ENCODE data around the gene RPH3AL. TPM values are rescaled to one million over a fixed set of nuclear protein-coding genes. Genes with fewer than 3 reads are reported as not detected.
"Not testable (repeated sequence)": the region's sequence is repeated elsewhere in the genome, so short reads cannot be mapped to it uniquely, and the experiment has no call there.

Gene RPH3AL
- total RNA-seq, 1 donor: 1.5 TPM

DNA sequence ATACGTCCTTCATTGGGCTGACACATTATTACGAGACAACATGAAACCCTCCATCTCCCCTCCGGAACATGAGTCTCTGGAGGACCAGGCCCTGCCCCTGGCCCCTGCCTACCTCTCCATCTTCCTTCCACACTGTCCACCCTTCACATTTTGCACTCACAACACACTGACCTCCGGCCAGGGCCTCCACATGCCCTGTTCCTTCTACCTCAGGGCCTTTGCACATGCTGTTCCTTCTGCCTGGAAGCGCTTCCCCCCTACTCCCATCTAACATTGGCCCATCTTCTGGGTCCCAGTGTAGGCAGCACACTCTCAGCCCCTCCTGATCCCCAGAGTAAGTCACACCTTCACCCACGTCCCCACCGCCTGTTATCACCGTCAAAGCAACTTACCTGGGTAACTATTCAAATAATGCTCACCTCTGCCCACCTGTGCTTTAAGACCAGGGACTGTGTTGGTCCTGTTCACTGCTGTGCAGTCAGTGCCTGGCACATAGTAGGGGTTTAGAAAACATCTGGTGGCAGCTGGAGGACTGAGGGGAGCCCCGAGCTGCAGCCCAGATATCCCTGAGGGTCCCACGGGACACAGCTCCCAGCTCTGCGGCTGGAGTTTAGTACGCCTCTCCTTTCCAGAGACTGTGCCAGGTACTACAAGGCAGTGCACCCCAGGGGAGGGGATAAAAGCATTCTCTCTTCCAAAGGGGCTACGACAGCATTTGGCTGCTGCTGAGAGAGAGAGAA lies 27.2 kb downstream of the RPH3AL start:
- Histone ChIP-seq H3K27me3 (ENCODE audit: insufficient read depth, low read length) (no peaks in the 10 kb centered on the region), H3K4me3 (ENCODE audit: low read length) (no peak overlapping the region), H3K4me1 (ENCODE audit: insufficient read depth, low read length) (no peaks in the 10 kb centered on the region), H3K9me3 (ENCODE audit: low read depth, low read length) (no peaks in the 10 kb centered on the region)

DNA sequence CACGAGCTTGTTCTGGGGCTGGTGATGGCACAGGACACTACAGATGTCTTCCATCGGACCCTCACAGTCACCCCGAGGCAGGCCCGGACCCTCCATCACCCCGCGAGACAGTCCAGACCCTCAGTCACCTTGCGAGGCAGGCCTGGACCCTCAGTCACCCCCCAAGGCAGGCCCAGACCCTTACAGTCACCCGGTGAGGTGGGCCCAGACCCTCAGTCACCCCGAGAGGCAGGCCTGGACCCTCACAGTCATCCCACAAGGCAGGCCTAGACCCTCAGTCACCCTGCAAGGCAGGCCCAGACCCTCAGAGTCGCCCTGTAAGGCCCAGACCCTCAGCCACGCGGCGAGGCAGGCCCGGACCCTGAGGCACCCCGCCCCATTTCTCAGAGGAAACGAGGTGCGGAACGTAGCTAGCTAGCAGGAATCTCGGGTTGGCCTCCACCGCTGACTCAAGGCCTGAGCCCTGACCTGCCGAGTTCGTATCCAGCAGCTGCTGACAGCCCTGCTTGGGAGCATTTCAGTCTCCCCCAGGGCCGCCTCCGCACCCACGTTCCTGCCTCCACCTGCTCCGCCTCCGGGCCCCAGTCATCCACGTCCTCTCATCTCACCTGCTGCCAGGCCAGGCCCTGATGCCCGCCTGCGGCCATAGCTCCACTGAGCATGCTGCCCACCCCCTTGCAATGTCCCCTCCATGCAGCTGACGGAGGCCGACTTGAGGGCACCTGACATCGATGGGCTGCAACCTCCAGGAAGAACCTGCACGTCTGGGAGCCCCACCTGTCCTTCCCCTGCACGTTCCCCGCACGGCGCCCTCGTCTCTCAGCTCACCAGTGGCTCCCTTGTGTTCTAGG lies 28.7 kb downstream of the RPH3AL start:
- Histone ChIP-seq H3K4me3 (ENCODE audit: low read length) (no peak overlapping the region), H3K9me3 (ENCODE audit: low read depth, low read length) (no peaks in the 10 kb centered on the region), H3K4me1 (ENCODE audit: insufficient read depth, low read length) (no peaks in the 10 kb centered on the region), H3K27me3 (ENCODE audit: insufficient read depth, low read length) (no peaks in the 10 kb centered on the region)

DNA sequence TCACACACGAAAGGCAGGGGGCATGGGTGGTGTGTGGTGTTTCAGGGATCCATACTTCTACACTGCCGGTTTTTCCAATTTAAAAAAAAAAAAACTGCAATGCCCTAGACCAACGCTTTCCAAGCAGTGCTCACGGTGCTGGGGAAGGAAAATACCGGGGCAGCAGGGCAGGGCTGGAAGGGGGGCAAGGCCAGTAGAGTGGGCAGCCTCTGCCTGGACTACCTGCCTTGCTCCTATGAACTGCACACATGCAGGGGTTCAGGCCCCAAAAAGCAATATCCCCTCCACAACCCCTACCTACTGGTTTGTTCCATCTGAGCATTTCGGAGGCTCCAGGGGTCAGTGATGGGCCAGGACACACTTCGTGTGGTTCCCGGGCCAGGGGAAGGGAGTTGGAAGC lies 29.4 kb downstream of the RPH3AL start:
- Histone ChIP-seq H3K4me1 (ENCODE audit: insufficient read depth, low read length) (no peaks in the 10 kb centered on the region), H3K9me3 (ENCODE audit: low read depth, low read length) (no peaks in the 10 kb centered on the region), H3K27me3 (ENCODE audit: insufficient read depth, low read length) (no peaks in the 10 kb centered on the region), H3K4me3 (ENCODE audit: low read length) (no peak overlapping the region)

DNA sequence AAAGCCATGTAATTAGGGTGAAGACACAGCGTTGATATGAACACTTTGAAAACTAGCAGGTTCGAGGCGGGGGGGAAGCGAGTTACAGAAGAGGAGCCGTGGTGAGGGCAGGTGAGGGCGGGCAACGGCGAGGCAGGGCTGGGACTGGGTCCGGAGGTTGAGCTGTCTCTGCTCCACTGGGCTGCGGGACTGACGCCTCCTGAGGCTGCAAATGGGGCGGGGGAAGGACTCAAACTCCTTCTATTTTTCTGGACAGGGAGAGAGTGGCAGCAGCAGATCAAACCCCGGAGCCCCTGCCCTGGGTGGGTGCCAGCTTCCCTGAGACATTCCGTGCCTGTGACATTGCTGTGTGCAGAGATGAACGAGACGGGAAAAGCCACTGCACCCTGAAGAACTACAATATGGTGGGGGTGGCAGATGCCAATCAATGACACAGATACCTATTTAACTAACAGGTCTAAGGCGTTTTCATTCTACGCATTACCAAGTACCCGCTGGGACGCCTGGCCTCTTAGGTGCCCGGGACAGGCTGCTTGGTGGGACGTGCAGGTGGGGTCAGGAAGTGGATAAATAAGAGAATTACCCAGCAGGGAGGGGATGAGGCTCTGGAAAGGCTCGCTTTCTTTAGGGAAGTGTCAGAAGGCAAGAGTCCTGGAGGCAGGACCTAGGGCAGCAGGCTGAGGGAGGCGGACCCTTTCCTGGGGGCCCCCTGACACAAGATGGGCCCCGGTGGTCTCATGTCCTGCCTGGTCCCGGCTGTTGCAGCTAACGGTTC lies 30.4 kb downstream of the RPH3AL start:
- H3K4me3 ChIP-seq (ENCODE audit: low read length): no peak overlapping the region
- H3K9me3 ChIP-seq (ENCODE audit: low read depth, low read length): no peaks in the 10 kb centered on the region
- H3K27me3 ChIP-seq (ENCODE audit: insufficient read depth, low read length): no peaks in the 10 kb centered on the region
- no peaks in the 10 kb centered on the region for H3K4me1 ChIP-seq (ENCODE audit: insufficient read depth, low read length)

DNA sequence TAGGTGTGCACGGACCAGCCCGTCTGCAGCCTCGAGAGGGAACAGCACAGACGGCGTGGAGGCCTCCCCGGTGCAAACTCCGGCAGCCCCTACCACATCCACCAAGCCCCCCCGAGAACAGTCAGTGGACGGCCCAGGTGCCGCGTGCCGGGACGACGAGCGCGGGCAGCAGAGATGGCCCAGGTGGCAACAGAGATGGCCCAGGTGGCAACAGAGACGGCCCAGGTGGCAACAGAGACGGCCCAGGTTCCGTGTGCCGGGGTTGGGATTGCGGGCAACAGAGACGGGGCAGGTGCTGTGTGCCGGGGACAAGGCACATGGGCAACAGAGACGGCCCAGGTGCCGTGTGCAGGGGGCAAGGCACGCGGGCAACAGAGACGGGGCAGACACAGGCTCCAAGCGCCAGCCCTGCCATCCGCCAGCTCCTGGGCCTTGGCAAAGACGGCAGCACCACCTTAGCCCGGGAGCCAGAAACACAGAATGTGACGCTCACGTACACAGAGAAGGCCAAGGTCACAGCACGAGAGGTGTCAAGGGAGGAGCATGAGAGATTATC lies 31.1 kb downstream of the RPH3AL start:
- Histone ChIP-seq H3K4me3 (ENCODE audit: low read length) (no peak overlapping the region), H3K9me3 (ENCODE audit: low read depth, low read length) (no peaks in the 10 kb centered on the region), H3K4me1 (ENCODE audit: insufficient read depth, low read length) (no peaks in the 10 kb centered on the region), H3K27me3 (ENCODE audit: insufficient read depth, low read length) (no peaks in the 10 kb centered on the region)

DNA sequence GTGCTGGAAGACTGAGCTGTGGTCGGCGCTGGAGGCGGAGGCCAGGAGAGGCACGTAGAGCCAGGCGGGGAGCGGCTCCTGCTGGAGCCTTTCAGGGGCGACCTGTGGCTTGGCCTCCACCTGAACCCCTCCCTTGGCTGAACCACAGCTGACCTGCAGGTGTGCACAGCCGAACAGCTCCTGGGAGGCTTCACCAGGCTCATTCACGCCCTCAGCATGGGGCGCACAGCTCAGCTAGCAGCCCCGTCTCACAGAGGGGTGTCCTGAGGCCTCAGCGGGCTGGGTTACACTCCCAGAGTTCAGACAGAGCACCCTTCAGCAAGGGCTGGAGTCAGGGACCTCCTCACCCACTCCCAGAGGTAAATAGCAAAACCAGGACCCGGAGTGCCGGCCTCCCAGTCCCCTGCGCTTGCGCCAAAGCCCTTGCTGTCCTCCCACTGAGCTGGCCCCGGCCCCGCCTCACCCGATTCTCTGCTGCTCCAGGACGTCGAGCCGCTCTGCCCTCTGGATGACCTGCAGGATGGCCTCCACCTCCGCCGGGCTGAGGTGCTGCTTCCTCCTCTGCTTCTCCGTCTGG lies 31.7 kb downstream of the RPH3AL start:
- no peaks in the 10 kb centered on the region for H3K27me3 ChIP-seq (ENCODE audit: insufficient read depth, low read length)
- H3K9me3 ChIP-seq (ENCODE audit: low read depth, low read length): no peaks in the 10 kb centered on the region

DNA sequence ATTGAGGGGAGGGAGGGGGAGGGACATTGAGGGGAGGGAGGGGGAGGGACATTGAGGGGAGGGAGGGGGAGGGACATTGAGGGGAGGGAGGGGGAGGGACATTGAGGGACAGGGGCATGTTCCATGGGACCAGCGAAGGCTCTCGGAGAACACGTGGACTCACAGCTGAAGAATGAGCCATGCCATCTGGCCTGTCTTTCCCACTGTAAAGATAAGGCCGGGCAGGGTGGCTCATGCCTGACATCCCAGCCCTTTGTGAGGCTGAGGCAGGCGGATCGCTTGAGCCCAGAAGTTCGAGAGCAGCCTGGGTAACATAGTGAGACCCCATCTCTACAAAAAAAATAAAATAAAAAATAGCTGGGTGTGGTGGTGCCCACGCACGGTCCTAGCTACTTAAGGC lies 32.5 kb downstream of the RPH3AL start:
- Histone ChIP-seq H3K27me3 (ENCODE audit: insufficient read depth, low read length) (no peaks in the 10 kb centered on the region), H3K4me1 (ENCODE audit: insufficient read depth, low read length) (no peaks in the 10 kb centered on the region)

More for the DNA sequence above, 31.7 kb downstream of the RPH3AL start:
- H3K4me1 ChIP-seq (ENCODE audit: insufficient read depth, low read length): no peaks in the 10 kb centered on the region
- no peak overlapping the region for H3K4me3 ChIP-seq (ENCODE audit: low read length)

DNA sequence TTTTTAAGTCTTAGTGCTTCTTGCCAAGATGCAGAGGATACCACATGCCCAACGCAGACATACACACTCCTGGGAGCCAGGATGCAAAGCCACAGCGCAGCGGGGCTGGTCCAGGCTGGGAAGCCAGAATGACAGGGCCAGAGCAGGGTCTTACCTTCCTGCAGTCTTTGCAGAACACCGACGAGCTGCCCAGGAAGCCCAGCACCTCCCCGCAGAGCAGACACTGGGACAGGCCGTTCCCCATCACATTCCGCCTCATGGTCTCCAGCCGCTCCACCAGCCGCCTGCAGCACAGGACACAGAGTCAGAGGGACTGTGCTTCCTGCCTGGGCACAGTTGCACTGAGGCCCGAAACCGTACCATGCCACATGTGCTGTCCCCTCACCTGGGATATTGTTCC lies 33.3 kb downstream of the RPH3AL start:
- no peaks in the 10 kb centered on the region for H3K27me3 ChIP-seq (ENCODE audit: insufficient read depth, low read length)
- H3K4me3 ChIP-seq (ENCODE audit: low read length): no peak overlapping the region
- H3K4me1 ChIP-seq (ENCODE audit: insufficient read depth, low read length): no peaks in the 10 kb centered on the region
- H3K9me3 ChIP-seq (ENCODE audit: low read depth, low read length): no peaks in the 10 kb centered on the region

More for the DNA sequence above, 32.5 kb downstream of the RPH3AL start:
- Histone ChIP-seq H3K9me3 (ENCODE audit: low read depth, low read length) (no peaks in the 10 kb centered on the region), H3K4me3 (ENCODE audit: low read length) (no peak overlapping the region)

DNA sequence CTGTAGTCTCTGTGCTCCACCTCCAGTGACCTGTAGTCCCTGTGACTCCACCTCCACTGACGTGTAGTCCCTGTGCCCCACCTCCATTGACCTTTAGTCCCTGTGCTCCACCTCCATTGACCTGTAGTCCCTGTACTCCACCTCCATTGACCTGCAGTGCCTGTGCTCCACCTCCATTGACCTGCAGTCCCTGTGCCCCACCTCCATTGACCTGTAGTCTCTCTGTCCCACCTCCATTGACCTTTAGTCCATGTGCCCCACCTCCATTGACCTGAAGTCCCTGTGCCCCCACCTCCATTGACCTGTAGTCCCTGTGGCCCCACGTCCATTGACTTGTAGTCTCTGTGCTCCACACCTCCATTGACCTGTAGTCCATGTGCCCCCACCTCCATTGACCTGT lies 35.5 kb downstream of the RPH3AL start:
- H3K4me1 ChIP-seq (ENCODE audit: insufficient read depth, low read length); H3K27me3 ChIP-seq (ENCODE audit: insufficient read depth, low read length); H3K9me3 ChIP-seq (ENCODE audit: low read depth, low read length); H3K4me3 ChIP-seq (ENCODE audit: low read length): not testable (repeated sequence)

DNA sequence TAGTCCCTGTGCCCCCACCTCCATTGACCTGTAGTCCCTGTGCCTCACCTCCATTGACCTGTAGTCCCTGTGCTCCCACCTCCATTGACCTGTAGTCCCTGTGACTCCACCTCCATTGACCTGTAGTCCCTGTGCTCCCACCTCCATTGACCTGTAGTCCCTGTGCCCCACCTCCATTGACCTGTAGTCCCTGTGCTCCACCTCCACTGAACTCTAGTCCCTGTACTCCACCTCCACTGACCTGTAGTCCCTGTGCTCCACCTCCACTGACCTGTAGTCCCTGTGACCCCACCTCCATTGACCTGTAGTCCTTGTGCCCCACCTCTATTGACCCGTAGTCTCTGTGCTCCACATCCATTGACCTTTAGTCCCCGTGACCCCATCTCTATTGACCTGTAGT lies 37.2 kb downstream of the RPH3AL start:
- H3K4me1 ChIP-seq (ENCODE audit: insufficient read depth, low read length); H3K4me3 ChIP-seq (ENCODE audit: low read length); H3K27me3 ChIP-seq (ENCODE audit: insufficient read depth, low read length); H3K9me3 ChIP-seq (ENCODE audit: low read depth, low read length): not testable (repeated sequence)

DNA sequence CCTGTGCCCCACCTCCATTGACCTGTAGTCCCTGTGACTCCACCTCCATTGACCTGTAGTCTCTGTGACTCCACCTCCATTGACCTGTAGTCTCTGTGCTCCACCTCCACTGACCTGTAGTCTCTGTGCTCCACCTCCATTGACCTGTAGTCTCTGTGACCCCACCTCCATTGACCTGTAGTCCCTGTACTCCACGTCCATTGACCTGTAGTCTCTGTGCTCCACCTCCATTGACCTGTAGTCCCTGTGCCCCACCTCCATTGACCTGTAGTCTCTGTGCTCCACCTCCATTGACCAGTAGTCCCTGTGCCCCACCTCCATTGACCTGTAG lies 38.0 kb downstream of the RPH3AL start:
- not testable (repeated sequence) for H3K27me3 ChIP-seq (ENCODE audit: insufficient read depth, low read length); H3K4me3 ChIP-seq (ENCODE audit: low read length); H3K4me1 ChIP-seq (ENCODE audit: insufficient read depth, low read length); H3K9me3 ChIP-seq (ENCODE audit: low read depth, low read length)

DNA sequence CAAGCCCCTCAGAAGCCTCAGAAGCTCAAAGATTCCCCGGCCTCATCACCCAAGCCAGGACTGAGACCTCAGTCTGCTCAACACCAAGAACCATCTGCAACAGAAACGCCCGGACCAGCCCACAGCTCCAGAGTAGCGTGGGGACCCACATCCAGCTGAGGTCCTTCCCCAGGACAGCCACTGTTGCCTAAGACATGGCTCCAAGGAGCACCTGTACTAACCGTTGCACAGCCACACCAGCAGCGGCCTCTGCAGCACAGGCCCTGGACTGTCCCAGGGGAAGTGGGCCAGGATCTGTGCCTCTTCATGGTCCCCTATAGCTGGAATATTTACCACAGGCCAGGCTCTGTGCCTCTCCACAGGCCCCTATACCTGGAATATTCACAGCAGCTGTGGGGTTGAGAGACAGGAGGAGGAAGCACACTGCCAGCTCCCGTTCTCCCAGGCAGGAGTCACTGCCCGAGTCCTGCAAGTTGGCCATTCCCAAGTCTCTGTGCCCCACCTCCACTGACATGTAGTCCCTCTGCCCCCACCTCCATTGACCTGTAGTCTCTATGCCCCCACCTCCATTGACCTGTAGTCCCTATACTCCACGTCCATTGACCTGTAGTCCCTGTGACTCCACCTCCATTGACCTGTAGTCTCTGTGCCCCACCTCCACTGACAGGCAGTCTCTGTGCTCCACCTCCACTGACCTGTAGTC lies 38.5 kb downstream of the RPH3AL start:
- no peak overlapping the region for H3K4me3 ChIP-seq (ENCODE audit: low read length)
- H3K27me3 ChIP-seq (ENCODE audit: insufficient read depth, low read length): no peaks in the 10 kb centered on the region
- H3K9me3 ChIP-seq (ENCODE audit: low read depth, low read length): no peaks in the 10 kb centered on the region
- H3K4me1 ChIP-seq (ENCODE audit: insufficient read depth, low read length): no peaks in the 10 kb centered on the region

DNA sequence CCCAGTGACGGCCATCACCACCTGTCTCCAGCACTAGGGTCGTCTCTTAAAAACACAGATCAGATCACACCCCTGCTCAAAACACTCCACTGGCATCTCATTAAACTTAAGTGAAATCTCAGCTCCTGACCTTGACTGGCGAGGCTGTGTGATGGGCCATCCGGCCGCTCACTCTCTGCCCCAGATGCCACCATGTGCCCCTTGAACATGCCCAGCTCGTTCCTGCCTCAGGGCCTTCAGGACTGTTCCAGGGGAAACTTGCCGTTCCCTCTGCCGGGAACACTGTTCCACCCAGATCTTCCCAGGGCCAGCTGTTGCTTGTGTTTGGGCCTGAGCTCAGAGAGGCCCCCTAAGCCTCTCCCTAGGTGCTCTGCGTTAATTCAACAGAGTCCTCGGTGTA lies 39.4 kb downstream of the RPH3AL start:
- no peaks in the 10 kb centered on the region for H3K4me1 ChIP-seq (ENCODE audit: insufficient read depth, low read length)
- H3K4me3 ChIP-seq (ENCODE audit: low read length): no peak overlapping the region
- no peaks in the 10 kb centered on the region for H3K9me3 ChIP-seq (ENCODE audit: low read depth, low read length)
- no peaks in the 10 kb centered on the region for H3K27me3 ChIP-seq (ENCODE audit: insufficient read depth, low read length)

DNA sequence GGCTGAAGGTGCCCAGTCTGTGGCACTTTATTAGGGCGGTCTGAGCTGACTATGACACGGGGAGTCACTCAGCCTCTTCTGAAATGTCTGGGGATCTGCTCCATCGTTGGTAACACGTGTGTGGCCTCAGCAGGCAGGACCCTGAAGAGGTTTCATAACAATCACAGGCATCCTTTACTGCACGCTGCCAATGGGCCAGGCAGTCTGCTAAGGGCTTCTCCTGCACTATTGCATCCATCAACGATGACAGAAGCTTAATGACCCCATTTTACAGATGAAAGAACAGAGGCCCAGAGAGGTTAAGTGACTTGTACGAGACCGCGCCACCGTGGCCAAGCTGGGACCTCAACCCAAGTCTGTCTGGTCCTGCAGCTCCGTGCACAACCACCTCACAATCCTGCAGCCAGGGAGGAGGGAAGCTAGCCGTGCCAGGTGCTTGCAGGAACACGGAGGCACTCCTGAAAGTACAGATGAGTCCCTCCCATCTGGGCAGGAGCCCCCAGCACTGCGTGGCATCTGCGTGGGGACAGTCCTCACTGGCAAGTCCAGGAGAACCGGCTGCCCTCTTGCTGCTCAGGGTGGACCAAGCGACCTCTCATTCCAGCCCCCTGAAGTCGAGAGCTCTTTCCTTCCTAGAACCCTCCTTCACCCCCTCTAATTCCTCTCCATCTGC lies 40.0 kb downstream of the RPH3AL start:
- Histone ChIP-seq H3K9me3 (ENCODE audit: low read depth, low read length) (no peaks in the 10 kb centered on the region), H3K4me1 (ENCODE audit: insufficient read depth, low read length) (no peaks in the 10 kb centered on the region), H3K27me3 (ENCODE audit: insufficient read depth, low read length) (no peaks in the 10 kb centered on the region), H3K4me3 (ENCODE audit: low read length) (no peak overlapping the region)

All from mononuclear cell (primary cell).